Measurements from ENCODE around the gene NID2.

The NID2 gene

DNA sequence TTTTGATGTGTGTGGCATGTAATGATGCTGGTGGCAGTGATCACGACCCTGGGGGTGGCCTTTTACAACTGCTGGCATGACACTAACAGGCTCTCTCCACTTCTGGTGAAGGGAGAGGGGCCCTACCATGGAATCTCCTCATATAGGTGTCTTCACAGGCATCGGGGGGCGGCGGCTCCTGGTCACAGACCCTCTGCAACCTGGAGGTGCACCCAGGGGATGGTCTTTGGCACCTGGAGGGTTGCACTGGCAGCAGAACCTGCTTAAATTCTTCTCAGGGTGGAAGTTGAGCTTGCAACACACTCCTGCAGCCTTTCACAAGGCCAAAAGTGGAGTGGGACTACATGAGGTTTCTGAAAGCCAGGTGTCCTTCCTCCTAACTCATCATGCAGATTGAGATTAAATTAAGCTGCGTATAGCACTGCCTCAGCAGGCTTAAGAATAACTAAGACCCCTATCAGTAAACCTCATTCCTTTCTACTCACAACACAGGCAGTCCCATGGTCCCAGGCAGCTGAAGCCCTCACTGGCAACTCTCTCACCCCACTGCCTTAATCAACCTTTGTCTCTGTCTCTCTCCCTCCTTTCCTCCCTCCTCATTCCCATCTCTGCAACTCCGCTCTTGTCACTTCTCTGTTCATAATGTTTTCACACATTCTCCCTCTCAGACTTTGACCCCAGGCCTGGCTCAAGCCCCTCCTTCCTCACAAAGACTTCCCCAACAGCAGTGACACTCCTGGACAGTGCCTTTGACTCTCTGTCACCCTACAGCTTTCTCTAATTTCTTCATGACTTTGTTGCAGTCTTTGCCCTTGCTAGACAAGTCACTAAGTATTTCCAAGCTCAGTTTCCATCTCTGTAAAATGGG, 18.9 kb downstream of the NID2 start:
- Histone ChIP-seq H3K36me3 (ENCODE audit: insufficient read depth, low read depth, low read length) (no peaks in the 10 kb centered on the region), H3K4me3 (ENCODE audit: low read length) (no peak overlapping the region), H3K27ac (ENCODE audit: low read length) (no peak overlapping the region), H3K4me1 (ENCODE audit: insufficient read depth, low read length) (no peaks in the 10 kb centered on the region), H3K27me3 (ENCODE audit: insufficient read depth, low read length) (no peaks in the 10 kb centered on the region), H3K9ac (ENCODE audit: low read depth, low read length) (no peak overlapping the region), H3K9me3 (ENCODE audit: insufficient read depth, low read depth, low read length) (no peaks in the 10 kb centered on the region)

DNA sequence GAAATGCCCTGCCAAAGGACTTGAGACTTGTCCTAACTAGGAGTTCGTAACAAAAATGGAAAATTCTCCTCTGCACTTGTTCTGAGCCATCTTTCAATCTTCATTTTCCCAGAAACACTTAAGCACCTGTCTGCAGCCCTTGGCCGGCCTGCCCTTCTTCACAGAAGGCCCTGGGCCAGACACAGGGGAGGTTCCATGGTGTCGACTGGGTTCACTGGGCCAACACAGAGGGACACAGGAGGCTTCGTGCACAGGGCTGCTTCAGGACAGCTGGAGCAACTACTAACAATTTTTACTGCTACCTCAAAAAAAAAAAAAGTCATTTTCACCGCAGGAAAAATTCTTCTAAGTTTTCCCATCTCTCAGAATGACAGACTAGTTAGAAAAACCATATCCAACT, 19.6 kb downstream of the NID2 start:
- Histone ChIP-seq H3K36me3 (ENCODE audit: insufficient read depth, low read depth, low read length) (no peaks in the 10 kb centered on the region), H3K4me1 (ENCODE audit: insufficient read depth, low read length) (no peaks in the 10 kb centered on the region), H3K27me3 (ENCODE audit: insufficient read depth, low read length) (no peaks in the 10 kb centered on the region), H3K27ac (ENCODE audit: low read length) (no peak overlapping the region), H3K4me3 (ENCODE audit: low read length) (no peak overlapping the region), H3K9ac (ENCODE audit: low read depth, low read length) (no peak overlapping the region), H3K9me3 (ENCODE audit: insufficient read depth, low read depth, low read length) (no peaks in the 10 kb centered on the region)

DNA sequence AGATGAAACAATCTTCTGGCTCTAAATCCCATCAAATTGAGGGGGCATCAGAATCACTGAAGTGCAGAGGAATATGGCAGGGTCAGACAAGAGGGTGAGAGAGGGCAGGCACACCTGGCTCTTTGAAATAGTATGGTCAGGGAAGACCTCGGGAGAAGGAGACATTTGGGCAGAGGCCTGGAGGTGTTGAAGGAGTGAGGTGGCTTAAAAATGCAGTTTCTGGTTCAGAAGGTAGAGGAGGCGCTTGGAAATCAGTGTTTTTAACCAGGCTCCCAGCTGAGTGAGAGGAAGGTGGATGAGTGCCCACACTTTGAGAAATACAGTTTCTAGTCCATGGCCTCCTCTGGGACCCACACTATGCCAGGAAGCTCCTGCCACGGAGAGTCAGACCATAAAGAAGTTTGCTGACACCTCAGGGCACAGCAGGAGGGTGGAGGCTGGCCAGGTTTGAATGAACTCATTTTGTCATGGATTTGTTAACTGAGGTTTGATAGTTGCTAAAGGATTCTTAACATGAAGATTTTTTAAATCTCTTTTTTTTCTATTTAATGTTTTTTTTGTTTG, 20.1 kb downstream of the NID2 start:
- Histone ChIP-seq H3K4me3 (ENCODE audit: low read length) (no peak overlapping the region), H3K36me3 (ENCODE audit: insufficient read depth, low read depth, low read length) (no peaks in the 10 kb centered on the region), H3K9me3 (ENCODE audit: insufficient read depth, low read depth, low read length) (no peaks in the 10 kb centered on the region), H3K4me1 (ENCODE audit: insufficient read depth, low read length) (no peaks in the 10 kb centered on the region), H3K27me3 (ENCODE audit: insufficient read depth, low read length) (no peaks in the 10 kb centered on the region), H3K27ac (ENCODE audit: low read length) (no peak overlapping the region), H3K9ac (ENCODE audit: low read depth, low read length) (no peak overlapping the region)

DNA sequence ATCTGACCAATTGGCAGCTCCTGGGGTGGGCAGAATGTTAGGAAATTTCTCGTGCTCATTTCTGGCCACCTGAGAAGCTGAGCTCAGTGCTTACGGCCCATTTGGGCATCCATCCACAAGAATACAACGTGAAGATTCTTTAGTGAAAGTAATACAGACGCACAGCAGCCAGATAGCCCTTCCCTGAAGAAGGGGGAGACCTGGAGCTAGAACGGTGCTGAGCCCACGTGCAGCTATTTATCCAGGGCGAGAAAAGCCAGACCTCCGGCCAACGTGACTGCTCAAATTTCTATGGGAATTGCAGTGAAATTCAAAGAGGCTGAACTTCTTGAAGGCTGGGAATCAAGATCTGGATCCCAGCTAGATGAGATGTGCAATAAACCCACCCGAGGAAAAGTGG, 20.7 kb downstream of the NID2 start:
- Histone ChIP-seq H3K4me3 (ENCODE audit: low read length) (no peak overlapping the region), H3K27ac (ENCODE audit: low read length) (no peak overlapping the region), H3K27me3 (ENCODE audit: insufficient read depth, low read length) (no peaks in the 10 kb centered on the region), H3K4me1 (ENCODE audit: insufficient read depth, low read length) (no peaks in the 10 kb centered on the region), H3K36me3 (ENCODE audit: insufficient read depth, low read depth, low read length) (no peaks in the 10 kb centered on the region), H3K9me3 (ENCODE audit: insufficient read depth, low read depth, low read length) (no peaks in the 10 kb centered on the region), H3K9ac (ENCODE audit: low read depth, low read length) (no peak overlapping the region)

DNA sequence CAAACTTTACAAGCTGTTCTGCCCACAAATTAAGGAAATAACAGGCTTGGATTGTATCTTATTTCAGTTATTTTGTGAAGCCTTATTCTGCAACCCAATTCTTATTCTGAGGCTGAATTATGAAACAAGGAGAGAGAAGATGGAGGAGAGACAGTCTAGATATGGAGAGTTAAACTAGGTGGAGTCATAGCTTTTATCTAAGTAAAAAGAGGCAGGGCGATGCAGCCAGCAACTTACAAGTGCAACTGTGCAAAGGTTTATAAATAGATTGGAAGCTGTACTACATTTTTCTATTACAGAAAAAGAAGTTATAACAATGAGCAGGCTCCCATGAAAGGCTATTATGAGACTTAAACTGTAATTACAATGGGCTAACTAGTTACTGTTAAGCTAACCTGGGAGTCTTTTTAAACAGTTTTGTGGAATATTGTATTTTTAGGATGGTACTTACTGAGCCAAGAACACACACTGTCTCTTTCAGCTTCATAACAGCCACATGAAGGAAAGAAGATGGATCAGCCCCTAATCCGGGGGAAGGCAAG, 22.4 kb downstream of the NID2 start:
- no peaks in the 10 kb centered on the region for H3K4me1 ChIP-seq (ENCODE audit: insufficient read depth, low read length)
- no peaks in the 10 kb centered on the region for H3K36me3 ChIP-seq (ENCODE audit: insufficient read depth, low read depth, low read length)

GRCh38 chr14:52044791-52045522, 23.9 kb downstream of the NID2 start:
- no peak overlapping the region for H3K4me3 ChIP-seq (ENCODE audit: low read length)
- H3K9ac ChIP-seq (ENCODE audit: low read depth, low read length) = no peak overlapping the region
- H3K27me3 ChIP-seq (ENCODE audit: insufficient read depth, low read length) = no peaks in the 10 kb centered on the region
- no peaks in the 10 kb centered on the region for H3K36me3 ChIP-seq (ENCODE audit: insufficient read depth, low read depth, low read length)
- H3K27ac ChIP-seq (ENCODE audit: low read length) = no peak overlapping the region
- no peaks in the 10 kb centered on the region for H3K4me1 ChIP-seq (ENCODE audit: insufficient read depth, low read length)
- no peaks in the 10 kb centered on the region for H3K9me3 ChIP-seq (ENCODE audit: insufficient read depth, low read depth, low read length)

More for the DNA sequence above, 22.4 kb downstream of the NID2 start:
- H3K27ac ChIP-seq (ENCODE audit: low read length) = no peak overlapping the region
- H3K27me3 ChIP-seq (ENCODE audit: insufficient read depth, low read length) = no peaks in the 10 kb centered on the region
- H3K4me3 ChIP-seq (ENCODE audit: low read length) = no peak overlapping the region
- no peak overlapping the region for H3K9ac ChIP-seq (ENCODE audit: low read depth, low read length)
- no peaks in the 10 kb centered on the region for H3K9me3 ChIP-seq (ENCODE audit: insufficient read depth, low read depth, low read length)

DNA sequence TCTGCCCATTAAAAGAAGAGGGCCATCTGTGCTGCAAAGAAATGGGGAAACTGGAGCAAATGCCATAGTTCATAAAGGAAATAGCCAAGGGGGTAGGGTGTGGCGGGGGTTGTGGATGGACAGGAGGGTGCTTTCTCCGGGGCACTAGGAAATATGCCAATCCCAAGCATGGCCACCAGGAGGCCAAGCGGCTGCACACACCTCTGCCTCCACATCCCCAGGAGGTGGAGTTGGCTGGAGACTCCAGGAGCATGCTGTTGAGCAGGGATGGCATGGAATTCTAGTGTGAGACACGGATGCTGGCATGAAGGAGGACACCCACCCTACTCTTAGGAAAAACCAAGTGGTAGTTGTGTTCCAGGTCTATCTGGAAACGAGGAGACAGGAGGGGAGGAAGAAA, 25.2 kb downstream of the NID2 start:
- H3K27ac ChIP-seq (ENCODE audit: low read length) = no peak overlapping the region
- H3K4me3 ChIP-seq (ENCODE audit: low read length) = no peak overlapping the region
- no peaks in the 10 kb centered on the region for H3K27me3 ChIP-seq (ENCODE audit: insufficient read depth, low read length)
- H3K4me1 ChIP-seq (ENCODE audit: insufficient read depth, low read length) = no peaks in the 10 kb centered on the region
- H3K9me3 ChIP-seq (ENCODE audit: insufficient read depth, low read depth, low read length) = no peaks in the 10 kb centered on the region
- H3K36me3 ChIP-seq (ENCODE audit: insufficient read depth, low read depth, low read length) = no peaks in the 10 kb centered on the region
- H3K9ac ChIP-seq (ENCODE audit: low read depth, low read length) = no peak overlapping the region

GRCh38 chr14:52042371-52043289, 26.2 kb downstream of the NID2 start:
- Histone ChIP-seq H3K9me3 (ENCODE audit: insufficient read depth, low read depth, low read length) (no peaks in the 10 kb centered on the region), H3K27me3 (ENCODE audit: insufficient read depth, low read length) (no peaks in the 10 kb centered on the region), H3K36me3 (ENCODE audit: insufficient read depth, low read depth, low read length) (no peaks in the 10 kb centered on the region), H3K27ac (ENCODE audit: low read length) (no peak overlapping the region), H3K4me3 (ENCODE audit: low read length) (no peak overlapping the region), H3K9ac (ENCODE audit: low read depth, low read length) (no peak overlapping the region), H3K4me1 (ENCODE audit: insufficient read depth, low read length) (no peaks in the 10 kb centered on the region)

GRCh38 chr14:52040598-52040997, 28.3 kb downstream of the NID2 start:
- H3K36me3 ChIP-seq (ENCODE audit: insufficient read depth, low read depth, low read length) = no peaks in the 10 kb centered on the region

DNA sequence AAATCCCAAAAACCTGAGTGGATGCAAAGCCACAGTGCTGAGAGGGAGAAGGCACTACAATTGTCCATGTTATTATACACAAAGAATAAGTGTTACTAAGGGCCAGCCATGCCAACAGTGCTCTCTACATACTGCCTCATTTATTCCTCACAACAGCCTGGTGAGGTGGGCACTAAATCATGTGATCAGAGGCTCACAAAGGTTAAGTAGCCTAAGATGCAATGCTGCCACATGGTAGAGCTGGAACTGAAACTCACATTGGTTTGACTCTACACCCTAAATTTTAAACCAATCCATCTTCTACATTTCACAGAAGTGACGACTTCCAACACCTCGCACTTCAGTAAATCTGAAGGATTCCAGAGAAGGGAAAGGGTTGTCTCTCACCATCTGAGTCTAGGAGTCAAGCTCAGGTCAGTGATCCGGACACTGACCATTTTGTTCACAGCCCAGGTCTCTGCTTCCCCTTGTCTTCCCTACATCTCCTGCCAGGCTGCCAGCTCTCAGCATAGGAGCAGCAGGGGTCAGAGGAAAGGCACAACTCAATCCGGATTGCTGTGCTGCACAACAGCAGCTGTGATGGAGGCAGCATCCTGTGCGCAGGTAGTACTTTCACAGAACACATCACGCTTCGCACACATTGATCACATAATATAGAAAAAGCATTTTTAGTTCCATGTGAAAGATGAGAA, 29.6 kb downstream of the NID2 start:
- Histone ChIP-seq H3K4me3 (ENCODE audit: low read length) (no peak overlapping the region), H3K36me3 (ENCODE audit: insufficient read depth, low read depth, low read length) (no peaks in the 10 kb centered on the region), H3K9ac (ENCODE audit: low read depth, low read length) (no peak overlapping the region), H3K9me3 (ENCODE audit: insufficient read depth, low read depth, low read length) (no peaks in the 10 kb centered on the region), H3K27me3 (ENCODE audit: insufficient read depth, low read length) (no peaks in the 10 kb centered on the region), H3K4me1 (ENCODE audit: insufficient read depth, low read length) (no peaks in the 10 kb centered on the region), H3K27ac (ENCODE audit: low read length) (no peak overlapping the region)

More at GRCh38 chr14:52040598-52040997, 28.3 kb downstream of the NID2 start:
- Histone ChIP-seq H3K27me3 (ENCODE audit: insufficient read depth, low read length) (no peaks in the 10 kb centered on the region), H3K9me3 (ENCODE audit: insufficient read depth, low read depth, low read length) (no peaks in the 10 kb centered on the region), H3K4me3 (ENCODE audit: low read length) (no peak overlapping the region), H3K4me1 (ENCODE audit: insufficient read depth, low read length) (no peaks in the 10 kb centered on the region), H3K9ac (ENCODE audit: low read depth, low read length) (no peak overlapping the region), H3K27ac (ENCODE audit: low read length) (no peak overlapping the region)
